Measurements from ENCODE around the gene CFAP20DC. TPM values are rescaled to one million over a fixed set of nuclear protein-coding genes. Genes with fewer than 3 reads are reported as not detected.

CFAP20DC gene
- total and polyA plus RNA-seq, 2 donors (not counting 1 experiment from before 2014, with no cell fraction given), result 1.9 to 3.8 TPM

- Histone ChIP-seq H3K9ac (ENCODE audit: insufficient read depth, low read length) (no peak overlapping the region), H3K4me3 (replicated peaks in 1 of 4; ENCODE audit: control extremely low read depth in 1 of 4, insufficient read depth in 1 of 4, low read depth in 3 of 4, low read length in 4 of 4) (no peak overlapping the region), H2AFZ (ENCODE audit: low read length) (no peak overlapping the region), H3K9me3 (ENCODE audit: control insufficient read depth, insufficient read depth, low read depth, low read length) (no peaks in the 10 kb centered on the region), H3K4me1 (ENCODE audit: control insufficient read depth, extremely low read depth, insufficient read depth, low read length) (no peaks in the 10 kb centered on the region), H3K36me3 (ENCODE audit: control insufficient read depth, insufficient read depth, low read length) (no peaks in the 10 kb centered on the region), H3K79me2 (ENCODE audit: control insufficient read depth, insufficient read depth, low read length) (no peaks in the 10 kb centered on the region), H3K27ac (ENCODE audit: insufficient read depth, low read length) (no peak overlapping the region), H3K27me3 (ENCODE audit: control insufficient read depth, insufficient read depth, low read length) (no peaks in the 10 kb centered on the region), H3K4me2 (ENCODE audit: extremely low read depth, insufficient read depth, low read length) (no peak overlapping the region), H4K20me1 (ENCODE audit: control insufficient read depth, extremely low read depth, insufficient read depth, low read length) (no peaks in the 10 kb centered on the region)
- no peak for DNase-seq (ENCODE audit: low read depth in 2 of 2)
- TF ChIP-seq CTCF (conservative IDR thresholded peaks at IDR 0.05 in 1 of 2, IDR thresholded peaks at IDR 0.05 in 1 of 2; ENCODE audit: low read depth in 1 of 2, low read length in 2 of 2) (no peak), EZH2 (IDR thresholded peaks at IDR 0.05; ENCODE audit: low read length, missing control alignments) (no peak)
These were observed 341.6 kb downstream of the CFAP20DC start for GRCh38 chr3:58708116-58708791.

- no peak overlapping the region for H3K9ac ChIP-seq (ENCODE audit: insufficient read depth, low read length)
- no peaks in the 10 kb centered on the region for H3K36me3 ChIP-seq (ENCODE audit: control insufficient read depth, insufficient read depth, low read length)
- DNase-seq (ENCODE audit: low read depth in 2 of 2), result no peak
- no peaks in the 10 kb centered on the region for H3K4me1 ChIP-seq (ENCODE audit: control insufficient read depth, extremely low read depth, insufficient read depth, low read length)
- no peak overlapping the region for H3K4me2 ChIP-seq (ENCODE audit: extremely low read depth, insufficient read depth, low read length)
- H2AFZ ChIP-seq (ENCODE audit: low read length), result no peak overlapping the region
- no peak overlapping the region for H3K27ac ChIP-seq (ENCODE audit: insufficient read depth, low read length)
- H3K4me3 ChIP-seq (replicated peaks in 1 of 4; ENCODE audit: control extremely low read depth in 1 of 4, insufficient read depth in 1 of 4, low read depth in 3 of 4, low read length in 4 of 4), result no peak overlapping the region
- no peaks in the 10 kb centered on the region for H3K9me3 ChIP-seq (ENCODE audit: control insufficient read depth, insufficient read depth, low read depth, low read length)
- TF ChIP-seq EZH2 (IDR thresholded peaks at IDR 0.05; ENCODE audit: low read length, missing control alignments) (no peak), CTCF (conservative IDR thresholded peaks at IDR 0.05 in 1 of 2, IDR thresholded peaks at IDR 0.05 in 1 of 2; ENCODE audit: low read depth in 1 of 2, low read length in 2 of 2) (no peak)
- H4K20me1 ChIP-seq (ENCODE audit: control insufficient read depth, extremely low read depth, insufficient read depth, low read length), result no peaks in the 10 kb centered on the region
- H3K79me2 ChIP-seq (ENCODE audit: control insufficient read depth, insufficient read depth, low read length), result no peaks in the 10 kb centered on the region
- H3K27me3 ChIP-seq (ENCODE audit: control insufficient read depth, insufficient read depth, low read length), result no peaks in the 10 kb centered on the region
These were observed 342.4 kb downstream of the CFAP20DC start for GRCh38 chr3:58707390-58707930.

DNA sequence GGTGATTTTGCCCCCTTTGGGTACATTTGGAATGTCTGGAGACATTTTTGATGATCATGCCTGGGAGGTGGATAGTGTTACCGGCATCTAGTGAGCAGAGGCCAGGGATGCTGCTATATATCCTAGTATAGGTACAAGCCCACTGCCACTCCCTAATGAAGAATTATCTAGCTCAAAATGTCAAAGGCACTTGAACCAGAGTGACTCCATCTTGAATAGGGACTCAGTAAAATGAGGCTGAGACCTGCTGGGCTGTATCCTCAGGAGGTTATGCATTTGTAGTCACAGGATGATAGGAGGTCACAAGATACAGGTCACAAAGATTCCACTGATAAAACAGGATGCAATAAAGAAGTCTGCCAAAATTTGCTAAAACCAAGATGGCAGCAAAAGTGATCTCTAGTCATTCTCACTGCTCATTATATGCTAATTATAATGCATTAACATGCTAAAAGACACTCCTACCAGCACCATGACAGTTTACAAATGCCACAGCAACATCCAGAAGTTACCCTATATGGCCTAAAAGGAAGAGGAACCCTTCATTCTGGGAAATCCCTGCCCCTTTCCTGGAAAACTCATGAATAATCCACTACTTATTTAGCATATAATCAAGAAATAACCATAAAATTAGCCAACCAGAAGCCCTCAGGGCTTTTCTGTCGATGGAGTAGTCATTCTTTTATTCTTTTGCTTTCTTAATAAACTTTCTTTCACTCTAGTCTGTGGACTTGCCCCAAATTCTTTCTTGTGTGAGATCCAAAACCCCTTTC, 343.2 kb downstream of the CFAP20DC start:
- H3K27ac ChIP-seq (ENCODE audit: insufficient read depth, low read length), result no peak overlapping the region
- H3K4me1 ChIP-seq (ENCODE audit: control insufficient read depth, extremely low read depth, insufficient read depth, low read length), result no peaks in the 10 kb centered on the region
- H3K9ac ChIP-seq (ENCODE audit: insufficient read depth, low read length), result no peak overlapping the region
- no peaks in the 10 kb centered on the region for H3K27me3 ChIP-seq (ENCODE audit: control insufficient read depth, insufficient read depth, low read length)
- H2AFZ ChIP-seq (ENCODE audit: low read length), result no peak overlapping the region
- no peak overlapping the region for H3K4me3 ChIP-seq (replicated peaks in 1 of 4; ENCODE audit: control extremely low read depth in 1 of 4, insufficient read depth in 1 of 4, low read depth in 3 of 4, low read length in 4 of 4)
- DNase-seq (ENCODE audit: low read depth in 2 of 2), result no peak
- TF ChIP-seq EZH2 (IDR thresholded peaks at IDR 0.05; ENCODE audit: low read length, missing control alignments), result no peak
- no peak for TF ChIP-seq CTCF (conservative IDR thresholded peaks at IDR 0.05 in 1 of 2, IDR thresholded peaks at IDR 0.05 in 1 of 2; ENCODE audit: low read depth in 1 of 2, low read length in 2 of 2)
- H3K36me3 ChIP-seq (ENCODE audit: control insufficient read depth, insufficient read depth, low read length), result no peaks in the 10 kb centered on the region
- no peak overlapping the region for H3K4me2 ChIP-seq (ENCODE audit: extremely low read depth, insufficient read depth, low read length)
- no peaks in the 10 kb centered on the region for H3K9me3 ChIP-seq (ENCODE audit: control insufficient read depth, insufficient read depth, low read depth, low read length)
- H4K20me1 ChIP-seq (ENCODE audit: control insufficient read depth, extremely low read depth, insufficient read depth, low read length), result no peaks in the 10 kb centered on the region
- no peaks in the 10 kb centered on the region for H3K79me2 ChIP-seq (ENCODE audit: control insufficient read depth, insufficient read depth, low read length)
